IMR-90 (cell line): ENCODE results near the gene KRTAP21-3. TPM values are rescaled to one million over a fixed set of nuclear protein-coding genes. Genes with fewer than 3 reads are reported as not detected.

Experiments used
- ATAC-seq: fragments of 200-7000 bp; cut with Tn5 transposase; 2 replicates; pipeline ENCODE4 v1.9.1; 2020; ENCODE audit warnings: low read depth, mild to moderate bottlenecking, moderate library complexity
- BruUV-seq: library from RNA; stranded (reverse); fragments of 400-500 nt; replicated peaks from 2 replicates; lab custom pipeline; 2021; lab: Mats Ljungman, UMichigan
- CTCF ChIA-PET: fragments of 300-600 bp; formaldehyde crosslinking; extraction: SDS; loops from one replicate; lab custom pipeline; 2021; ENCODE audit warnings: antibody characterized with exemption; lab: Yijun Ruan, JAX
- POLR2A ChIA-PET: fragments of 300-600 bp; sonication (Branson Sonifier 250); formaldehyde crosslinking; loops from one replicate; lab custom pipeline; 2022; ENCODE audit warnings: antibody characterized with exemption; ENCODE audit not compliant: unreplicated experiment; lab: Charles Lee
- DNase-seq: peaks from one replicate; pipeline ENCODE4 v3.0.0; 2013
- H2AFZ ChIP-seq: replicated peaks from 2 replicates; pipeline ENCODE3; 2013; ENCODE audit warnings: low read length, mild to moderate bottlenecking; ENCODE audit not compliant: poor library complexity
- H2AK5ac ChIP-seq: 2 replicates; pipeline ENCODE4 v1.6.1; 2013; ENCODE audit warnings: low read depth, low read length, inconsistent platforms
- H2AK9ac ChIP-seq: replicated peaks from 2 replicates; pipeline ENCODE3; 2013; ENCODE audit warnings: mild to moderate bottlenecking, low read depth, low read length, moderate library complexity; ENCODE audit not compliant: poor library complexity
- H2BK120ac ChIP-seq: 2 replicates; pipeline ENCODE4 v1.6.1; 2013; ENCODE audit warnings: low read depth, low read length, inconsistent platforms
- H2BK15ac ChIP-seq: 3 replicates; pipeline ENCODE4 v1.6.1; 2013; ENCODE audit warnings: low read depth, low read length, inconsistent platforms
- H2BK20ac ChIP-seq: 2 replicates; pipeline ENCODE4 v1.6.1; 2013; ENCODE audit warnings: low read depth, mild to moderate bottlenecking, inconsistent platforms, low read length, moderate library complexity
- H2BK5ac ChIP-seq: 2 replicates; pipeline ENCODE4 v1.6.1; 2013; ENCODE audit warnings: mild to moderate bottlenecking, low read depth, low read length, inconsistent platforms; ENCODE audit not compliant: poor library complexity, severe bottlenecking
- H3K14ac ChIP-seq: replicated peaks from 2 replicates; pipeline ENCODE4 v1.6.1; 2013; ENCODE audit warnings: low read depth, low read length, inconsistent platforms
- H3K18ac ChIP-seq: 2 replicates; pipeline ENCODE4 v1.6.1; 2013; ENCODE audit warnings: low read depth, low read length, control low read depth
- H3K23ac ChIP-seq: 2 replicates; pipeline ENCODE4 v1.6.1; 2013; ENCODE audit warnings: low read depth, low read length, inconsistent platforms
- H3K27ac ChIP-seq: 2 replicates; pipeline ENCODE4 v1.5.1; 2013; ENCODE audit warnings: mild to moderate bottlenecking, control low read depth, low read length; ENCODE audit not compliant: insufficient read depth
- H3K27me3 ChIP-seq: 2 replicates; pipeline ENCODE4 v1.6.1; 2013; ENCODE audit warnings: low read length; ENCODE audit not compliant: control insufficient read depth, insufficient read depth
- H3K36me3 ChIP-seq: 2 replicates; pipeline ENCODE4 v1.6.1; 2013; ENCODE audit warnings: low read length, mixed read lengths; ENCODE audit not compliant: control insufficient read depth, insufficient read depth
- H3K4ac ChIP-seq: 2 replicates; pipeline ENCODE4 v1.6.1; 2013; ENCODE audit warnings: low read depth, low read length, inconsistent platforms
- H3K4me1 ChIP-seq: 2 replicates; pipeline ENCODE4 v1.6.1; 2013; ENCODE audit warnings: low read length, mixed read lengths; ENCODE audit not compliant: control insufficient read depth, insufficient read depth
- H3K4me2 ChIP-seq: 2 replicates; pipeline ENCODE4 v1.6.1; 2013; ENCODE audit warnings: low read depth, mild to moderate bottlenecking, control low read depth, low read length, moderate library complexity
- H3K4me3 ChIP-seq: 2 replicates; pipeline ENCODE4 v1.5.1; 2013; ENCODE audit warnings: low read depth, mild to moderate bottlenecking, control low read depth, low read length, moderate library complexity; ENCODE audit not compliant: insufficient read depth
- H3K56ac ChIP-seq: 2 replicates; pipeline ENCODE4 v1.6.1; 2013; ENCODE audit warnings: low read length, inconsistent platforms; ENCODE audit not compliant: insufficient read depth; ENCODE audit errors: extremely low read depth
- H3K79me1 ChIP-seq, 2 experiments: 2 replicates each; pipeline ENCODE4 v1.6.1; 2013; ENCODE audit warnings: low read length in 2 of 2, inconsistent platforms in 1 of 2, low read depth in 1 of 2
- H3K9ac ChIP-seq: 2 replicates; pipeline ENCODE4 v1.6.1; 2013; ENCODE audit warnings: low read depth, low read length, control low read depth
- H3K9me1 ChIP-seq: 2 replicates; pipeline ENCODE4 v1.6.1; 2013; ENCODE audit warnings: low read length, inconsistent platforms; ENCODE audit not compliant: insufficient read depth
- H3K9me3 ChIP-seq: 2 replicates; pipeline ENCODE4 v1.6.1; 2013; ENCODE audit warnings: low read length; ENCODE audit not compliant: control insufficient read depth, insufficient read depth
- H4K20me1 ChIP-seq: 2 replicates; pipeline ENCODE4 v1.6.1; 2013; ENCODE audit warnings: low read length, inconsistent platforms; ENCODE audit not compliant: insufficient read depth
- H4K5ac ChIP-seq: 2 replicates; pipeline ENCODE4 v1.6.1; 2013; ENCODE audit warnings: mild to moderate bottlenecking, low read depth, low read length, control low read depth
- H4K8ac ChIP-seq, 2 experiments: 2 replicates each; pipeline ENCODE4 v1.6.1; 2013; ENCODE audit warnings: low read depth in 2 of 2, low read length in 2 of 2, control low read depth in 1 of 2, inconsistent platforms in 1 of 2
- H4K91ac ChIP-seq: 2 replicates; pipeline ENCODE4 v1.6.1; 2013; ENCODE audit warnings: low read depth, low read length, inconsistent platforms; ENCODE audit not compliant: insufficient read depth
- BHLHE40 ChIP-seq: fragments of 150-350 bp; IDR thresholded peaks from 2 replicates; pipeline ENCODE4 v1.6.1; 2016; ENCODE audit warnings: mild to moderate bottlenecking, low read depth, low read length
- CEBPB ChIP-seq: IDR thresholded peaks from 2 replicates; pipeline ENCODE4 v1.6.1; 2012; ENCODE audit warnings: low read depth, low read length, improper control_type of control experiment
- CHD1 ChIP-seq: IDR thresholded peaks from 2 replicates; pipeline ENCODE4 v1.6.1; 2012; ENCODE audit warnings: low read depth, low read length, improper control_type of control experiment
- CTCF ChIP-seq: conservative IDR thresholded peaks from 2 replicates; pipeline ENCODE4 v1.5.1; 2012; ENCODE audit warnings: mild to moderate bottlenecking, low read depth, low read length, improper control_type of control experiment
- ELK1 ChIP-seq: fragments of 150-350 bp; IDR thresholded peaks from 2 replicates; pipeline ENCODE4 v1.6.1; 2016; ENCODE audit warnings: low read depth, mild to moderate bottlenecking, low read length, moderate library complexity, borderline replicate concordance
- FOS ChIP-seq: fragments of 150-350 bp; IDR thresholded peaks from 2 replicates; pipeline ENCODE4 v1.6.1; 2016; ENCODE audit warnings: low read depth, low read length
- MAFK ChIP-seq: IDR thresholded peaks from 2 replicates; pipeline ENCODE4 v1.6.1; 2012; ENCODE audit warnings: low read depth, low read length, improper control_type of control experiment
- MAZ ChIP-seq: IDR thresholded peaks from 2 replicates; pipeline ENCODE4 v1.6.1; 2012; ENCODE audit warnings: low read depth, mild to moderate bottlenecking, low read length, improper control_type of control experiment, moderate library complexity, borderline replicate concordance
- MXI1 ChIP-seq: IDR thresholded peaks from 2 replicates; pipeline ENCODE4 v1.6.1; 2012; ENCODE audit warnings: low read depth, mild to moderate bottlenecking, low read length, moderate library complexity, borderline replicate concordance
- NFE2L2 ChIP-seq: fragments of 150-350 bp; IDR thresholded peaks from 2 replicates; pipeline ENCODE4 v1.6.1; 2016; ENCODE audit warnings: low read depth, mild to moderate bottlenecking, low read length
- POLR2A ChIP-seq: IDR thresholded peaks from 2 replicates; pipeline ENCODE4 v1.6.1; 2012; ENCODE audit warnings: mild to moderate bottlenecking, low read depth, low read length
- RAD21 ChIP-seq: IDR thresholded peaks from 2 replicates; pipeline ENCODE4 v1.6.1; 2012; ENCODE audit warnings: low read length, improper control_type of control experiment
- RCOR1 ChIP-seq: IDR thresholded peaks from 2 replicates; pipeline ENCODE4 v1.6.1; 2012; ENCODE audit warnings: mild to moderate bottlenecking, low read length, improper control_type of control experiment; ENCODE audit not compliant: insufficient replicate concordance
- RFX5 ChIP-seq: IDR thresholded peaks from 2 replicates; pipeline ENCODE4 v1.8.0; 2012; ENCODE audit warnings: low read depth, mild to moderate bottlenecking, low read length, moderate library complexity
- SMC3 ChIP-seq: fragments of 150-350 bp; IDR thresholded peaks from 2 replicates; pipeline ENCODE4 v1.6.1; 2016; ENCODE audit warnings: low read depth, mild to moderate bottlenecking, antibody characterized with exemption, low read length, moderate library complexity
- USF2 ChIP-seq: fragments of 150-350 bp; IDR thresholded peaks from 2 replicates; pipeline ENCODE4 v1.6.1; 2017; ENCODE audit warnings: mild to moderate bottlenecking, antibody characterized with exemption, low read length, low read depth
- WGBS, 2 experiments: methylation state at CpG; one replicate each; pipeline versions ENCODE4 v1.1.5 to v1.1.7; 2013; ENCODE audit warnings: missing lambda C conversion rate in 2 of 2; ENCODE audit not compliant: insufficient read length in 1 of 2; ENCODE audit errors: extremely low coverage in 2 of 2; 5-methylcytosine and 5-hydroxymethylcytosine counted together
- dilution Hi-C: fragments of 300-500 bp; cut with HindIII; formaldehyde crosslinking; loops from one replicate; pipeline ENCODE4 v1.14.3; 2018; ENCODE audit warnings: low sequenced_read_pairs; ENCODE audit not compliant: unreplicated experiment
- in situ Hi-C: fragments of 300-500 bp; cut with MboI; formaldehyde crosslinking; loops from 3 replicates; pipeline ENCODE4 v1.14.3; 2019; ENCODE audit warnings: low sequenced_read_pairs, inconsistent platforms, mixed read lengths
- intact Hi-C: fragments of 100-400 bp; cut with micrococcal nuclease; formaldehyde crosslinking; loops from 2 replicates; pipeline ENCODE4 v1.10.0; 2022
- polyA plus RNA-seq, 3 experiments: library from polyadenylated mRNA; depleted of rRNA; stranded (reverse); fragments of >200 nt; gene quantifications; 2 replicates each; pipeline ENCODE4 v1.2.3, GENCODE V29; 2012; ENCODE audit warnings: low replicate concordance in 1 of 3
- total RNA-seq: library from RNA; depleted of rRNA; stranded (reverse); fragments of >200 nt; gene quantifications from 2 replicates; pipeline ENCODE4 v1.2.3, GENCODE V29; 2012

Gene KRTAP21-3
- total and polyA plus RNA-seq, 2 of the 4 experiments (the other 2 are of a cell fraction) = not detected

GRCh38 chr21:30717105-30717504 is 1.5 kb downstream of the KRTAP21-3 start:
- no peaks in the 10 kb centered on the region for H4K20me1 ChIP-seq
- no peaks in the 10 kb centered on the region for H3K9me3 ChIP-seq
- no peak overlapping the region for H2BK15ac ChIP-seq
- no peak overlapping the region for H3K56ac ChIP-seq
- H2AK5ac ChIP-seq = no peak overlapping the region
- H4K5ac ChIP-seq = no peak overlapping the region
- BruUV-seq = no TSS peak
- no peak overlapping the region for H2BK120ac ChIP-seq
- no peak overlapping the region for H2BK5ac ChIP-seq
- H3K4ac ChIP-seq = no peak overlapping the region
- WGBS, 2 experiments = no CpG with 5 or more reads among the region's 2 CpGs
- H4K91ac ChIP-seq = no peak overlapping the region
- in situ Hi-C loops = no loop called here
- ATAC-seq (no peak), DNase-seq (no peak)
- H4K8ac ChIP-seq = no peak overlapping the region
- TF ChIP-seq RFX5 = no peak
- TF ChIP-seq CEBPB = no peak
- TF ChIP-seq MAFK = no peak
- TF ChIP-seq FOS = no peak
- TF ChIP-seq RCOR1 = no peak
- TF ChIP-seq BHLHE40 = no peak
- no peak for TF ChIP-seq NFE2L2
- TF ChIP-seq CHD1 = no peak
- no peak for TF ChIP-seq ELK1
- no peak for TF ChIP-seq SMC3
- TF ChIP-seq POLR2A = no peak
- no peak for TF ChIP-seq MAZ
- no peak for TF ChIP-seq CTCF
- no peak for TF ChIP-seq RAD21
- TF ChIP-seq MXI1 = no peak
- TF ChIP-seq USF2 = no peak
- ChIA-PET CTCF (no interaction called here), POLR2A (no interaction called here)
- no peaks in the 10 kb centered on the region for H3K4me1 ChIP-seq
- no peak overlapping the region for H3K4me2 ChIP-seq
- no peak overlapping the region for H2BK20ac ChIP-seq
- H3K18ac ChIP-seq = no peak overlapping the region
- H3K4me3 ChIP-seq = no peak overlapping the region
- H3K36me3 ChIP-seq = no peaks in the 10 kb centered on the region
- intact Hi-C loops = no loop called here
- dilution Hi-C loops = no loop called here
- H3K9ac ChIP-seq = no peak overlapping the region
- H2AFZ ChIP-seq = no peak overlapping the region
- no peak overlapping the region for H3K27ac ChIP-seq
- H3K23ac ChIP-seq = no peak overlapping the region
- H2AK9ac ChIP-seq = no peak overlapping the region
- no peaks in the 10 kb centered on the region for H3K27me3 ChIP-seq
- no peaks in the 10 kb centered on the region for H3K9me1 ChIP-seq
- H3K14ac ChIP-seq = no peak overlapping the region
- H3K79me1 ChIP-seq = no peaks in the 10 kb centered on the region
